Epithelial cell of esophagus (primary cell): ENCODE measurements around the gene CEP128.
"Not testable (repeated sequence)": the region's sequence is repeated elsewhere in the genome, so short reads cannot be mapped to it uniquely, and the experiment has no call there.

ENCODE experiments used
- DNase-seq: peaks from one replicate; pipeline ENCODE4 v3.0.0; 2010; ENCODE audit warnings: low read depth
- H3K4me3 ChIP-seq: 2 replicates; pipeline ENCODE4 v1.5.1; 2011; ENCODE audit warnings: mild to moderate bottlenecking, low read length, control low read depth
- TF ChIP-seq, protein P1 (sequence below): IDR thresholded peaks from 2 replicates; pipeline ENCODE4 v1.5.1; 2011; ENCODE audit warnings: low read depth, mild to moderate bottlenecking, low read length, control low read depth, inconsistent platforms; ENCODE audit not compliant: insufficient read depth; ENCODE audit errors: missing control alignments

The CEP128 gene

DNA sequence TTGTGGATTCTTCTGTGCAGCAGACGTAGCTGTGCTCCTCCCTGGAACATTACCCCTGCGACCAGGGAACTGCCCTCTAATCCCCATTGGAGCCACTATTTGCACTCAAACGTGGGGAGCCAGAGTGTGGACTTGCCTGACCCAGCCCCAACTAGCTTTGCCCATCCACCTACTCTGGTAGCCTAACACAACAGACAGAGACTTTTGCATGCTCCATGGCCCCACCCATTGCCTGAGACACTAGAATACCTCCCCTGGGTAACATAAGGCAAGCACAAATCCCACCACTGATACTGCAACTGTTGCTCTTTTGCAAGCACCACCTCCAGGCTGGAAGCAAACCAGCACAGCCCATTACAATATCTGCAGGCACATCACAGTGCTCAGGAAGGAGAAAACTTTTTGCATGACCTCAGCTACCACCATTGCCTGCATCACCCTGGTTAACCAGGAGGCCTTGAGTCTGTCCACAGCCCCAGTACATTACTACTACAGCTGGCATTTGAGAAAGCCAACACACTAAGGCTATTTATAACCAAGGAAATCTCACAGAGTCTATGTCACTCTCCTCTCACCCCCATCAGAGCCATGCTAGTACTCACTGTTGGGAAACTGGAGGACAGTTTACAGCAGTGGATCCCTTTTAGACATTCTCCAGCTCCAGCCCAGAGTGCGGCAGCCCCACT lies 15.0 kb downstream of the CEP128 start:
- no peak for DNase-seq
- TF ChIP-seq, protein P1, sequence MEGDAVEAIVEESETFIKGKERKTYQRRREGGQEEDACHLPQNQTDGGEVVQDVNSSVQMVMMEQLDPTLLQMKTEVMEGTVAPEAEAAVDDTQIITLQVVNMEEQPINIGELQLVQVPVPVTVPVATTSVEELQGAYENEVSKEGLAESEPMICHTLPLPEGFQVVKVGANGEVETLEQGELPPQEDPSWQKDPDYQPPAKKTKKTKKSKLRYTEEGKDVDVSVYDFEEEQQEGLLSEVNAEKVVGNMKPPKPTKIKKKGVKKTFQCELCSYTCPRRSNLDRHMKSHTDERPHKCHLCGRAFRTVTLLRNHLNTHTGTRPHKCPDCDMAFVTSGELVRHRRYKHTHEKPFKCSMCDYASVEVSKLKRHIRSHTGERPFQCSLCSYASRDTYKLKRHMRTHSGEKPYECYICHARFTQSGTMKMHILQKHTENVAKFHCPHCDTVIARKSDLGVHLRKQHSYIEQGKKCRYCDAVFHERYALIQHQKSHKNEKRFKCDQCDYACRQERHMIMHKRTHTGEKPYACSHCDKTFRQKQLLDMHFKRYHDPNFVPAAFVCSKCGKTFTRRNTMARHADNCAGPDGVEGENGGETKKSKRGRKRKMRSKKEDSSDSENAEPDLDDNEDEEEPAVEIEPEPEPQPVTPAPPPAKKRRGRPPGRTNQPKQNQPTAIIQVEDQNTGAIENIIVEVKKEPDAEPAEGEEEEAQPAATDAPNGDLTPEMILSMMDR, result no peak
- no peak overlapping the region for H3K4me3 ChIP-seq

DNA sequence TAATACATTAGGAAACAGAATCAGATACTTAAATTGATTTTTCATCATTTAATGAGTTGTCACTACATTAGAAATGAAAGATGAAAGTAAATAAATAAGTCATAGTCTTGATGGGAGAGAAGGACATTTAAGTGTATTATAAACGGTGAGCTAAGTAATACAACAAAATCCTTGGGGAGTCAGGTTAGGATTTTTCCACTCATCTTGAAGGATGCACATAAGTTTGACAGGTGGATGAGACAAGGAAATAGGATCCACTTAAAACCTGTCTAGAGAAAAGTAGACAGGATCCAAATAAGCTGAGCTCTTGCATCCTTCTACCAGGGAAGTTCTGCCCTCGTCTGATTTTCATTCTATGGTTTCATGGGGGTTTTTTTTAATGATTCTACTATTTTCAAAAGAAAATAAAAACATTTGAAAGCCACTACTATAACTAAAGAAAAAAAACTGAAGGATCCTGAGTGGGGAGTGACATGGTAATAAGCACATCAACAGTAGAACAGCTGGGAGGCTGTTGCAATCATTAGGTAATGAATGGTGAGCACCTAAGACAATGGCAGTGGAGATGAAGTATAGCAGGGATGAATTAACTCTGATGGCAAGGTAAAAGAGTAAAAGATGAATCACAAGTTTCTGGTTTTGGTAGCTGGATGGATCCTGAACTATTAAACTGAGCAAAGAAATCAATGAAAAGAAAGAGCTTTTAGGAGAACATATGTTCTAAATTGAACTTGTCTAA lies 17.0 kb downstream of the CEP128 start:
- TF ChIP-seq, protein P1, result no peak
- no peak overlapping the region for H3K4me3 ChIP-seq
- peak; percentile 40 for DNase-seq

GRCh38 chr14:80923368-80923767 lies 18.2 kb downstream of the CEP128 start:
- H3K4me3 ChIP-seq, result no peak overlapping the region
- DNase-seq, result no peak
- TF ChIP-seq, protein P1, result no peak

DNA sequence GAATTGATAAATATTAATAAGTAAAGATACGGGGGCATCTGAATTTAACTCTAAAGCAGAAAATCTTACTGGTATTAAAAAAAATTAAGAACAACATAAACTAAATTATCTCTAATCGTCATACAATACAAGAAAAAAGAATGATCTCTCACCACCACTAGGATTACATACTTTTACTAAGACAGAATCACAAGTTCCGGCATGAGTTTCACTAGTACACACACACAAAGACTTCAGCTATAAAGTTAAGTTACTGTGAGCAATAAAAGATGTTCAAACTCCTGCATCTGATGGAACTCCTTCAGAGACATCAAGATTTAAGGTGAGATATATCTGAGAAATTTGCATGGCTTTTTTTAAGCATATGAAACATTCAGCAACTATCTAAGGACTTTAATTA lies 21.9 kb downstream of the CEP128 start:
- H3K4me3 ChIP-seq, result no peak overlapping the region
- DNase-seq, result no peak
- TF ChIP-seq, protein P1, result no peak

GRCh38 chr14:80912013-80912412 lies 29.5 kb downstream of the CEP128 start:
- DNase-seq, H3K4me3 ChIP-seq: not testable (repeated sequence)

DNA sequence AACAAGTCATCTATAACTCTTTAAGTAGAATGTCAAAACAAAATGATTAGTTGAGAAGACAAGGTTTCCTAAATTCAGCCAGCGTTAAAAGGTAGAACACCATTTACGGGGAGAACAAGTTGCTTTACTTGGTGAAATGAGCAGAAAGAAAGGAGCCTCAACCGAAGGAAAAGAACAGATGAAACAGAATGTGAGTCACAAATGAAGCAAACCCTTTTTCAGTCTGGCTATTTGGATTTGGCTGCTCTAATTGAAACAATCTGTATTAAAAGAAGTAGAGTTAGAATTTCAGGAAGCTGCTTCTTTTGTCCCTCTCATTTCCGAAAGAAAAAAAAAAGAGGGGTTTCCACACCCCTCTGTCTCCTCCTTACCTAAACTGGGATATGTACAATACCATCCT lies 34.6 kb downstream of the CEP128 start:
- TF ChIP-seq, protein P1, result no peak
- H3K4me3 ChIP-seq, result no peak overlapping the region
- no peak for DNase-seq

- H3K4me3 ChIP-seq, result no peak overlapping the region
- DNase-seq, result no peak
- TF ChIP-seq, protein P1, result no peak
Observed at GRCh38 chr14:80906336-80906735, 35.2 kb downstream of the CEP128 start.
